GM18951 (cell line): ENCODE measurements around the gene MINDY4.

ENCODE experiments used
- POLR2A ChIP-seq: IDR thresholded peaks from 4 replicates; pipeline ENCODE4 v1.6.1; 2011; ENCODE audit warnings: mild to moderate bottlenecking; ENCODE audit not compliant: insufficient read length, insufficient read depth; ENCODE audit errors: extremely low read depth
- in situ Hi-C: fragments of 300-500 bp; cut with MboI; formaldehyde crosslinking; loops from one replicate; pipeline ENCODE4 v1.12.0; 2022; ENCODE audit warnings: low sequenced_read_pairs, mixed read lengths, inconsistent platforms; ENCODE audit not compliant: unreplicated experiment

Gene MINDY4

DNA sequence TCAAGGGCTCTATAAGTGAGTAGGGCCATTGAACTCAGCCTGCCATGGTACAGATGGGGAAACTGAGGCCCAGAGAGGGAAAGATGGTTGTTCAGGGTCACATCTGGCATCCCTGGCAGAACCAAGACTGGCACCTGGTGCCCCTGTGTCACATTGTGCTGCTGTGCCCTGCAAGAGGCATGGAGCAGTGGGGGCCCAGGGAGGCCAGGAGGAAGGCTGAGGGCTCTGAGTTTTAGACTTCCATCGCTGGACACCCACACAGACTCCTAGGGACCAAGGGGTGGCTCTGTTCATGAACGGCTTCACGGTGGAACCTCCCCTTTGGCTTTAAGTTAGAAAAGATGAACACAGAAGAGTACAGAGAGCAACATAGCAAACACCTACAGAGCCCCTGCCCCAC lies 73.7 kb downstream of the MINDY4 start:
- TF ChIP-seq POLR2A: no peak
- in situ Hi-C loops: no loop called here

DNA sequence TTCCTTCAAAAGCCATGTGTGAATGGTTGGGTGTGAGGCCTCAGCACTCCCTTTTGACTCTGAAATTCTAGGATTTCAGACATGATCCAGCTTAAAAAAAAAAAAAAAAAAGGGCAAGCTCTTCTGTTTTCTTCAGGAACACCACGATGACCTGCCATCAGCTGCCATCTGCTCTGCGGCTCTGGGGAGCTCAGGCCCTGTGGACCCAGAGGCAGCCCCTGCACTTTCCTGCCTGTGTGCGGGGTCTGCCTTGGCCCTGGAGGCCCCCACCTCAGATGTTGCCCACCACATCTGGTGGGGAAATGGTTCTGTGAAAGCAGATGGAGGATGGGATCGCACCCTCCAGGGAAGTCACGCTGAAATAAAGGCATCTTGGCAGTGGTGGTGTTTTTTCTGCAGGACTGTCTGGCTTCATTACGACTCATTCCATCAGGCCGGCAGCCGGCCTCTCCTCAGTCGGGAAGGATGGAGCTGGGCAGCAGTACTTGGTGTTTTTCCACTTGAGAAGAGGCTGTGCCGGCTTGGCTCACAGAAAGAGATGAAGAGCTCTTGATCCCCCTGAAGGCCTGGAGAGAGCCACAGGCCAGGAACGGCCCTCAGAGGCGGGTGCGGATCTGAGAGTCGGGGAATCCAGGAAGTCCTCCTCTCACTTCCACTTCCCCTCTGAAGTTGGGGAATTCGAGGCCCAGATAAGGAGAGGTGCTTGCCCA lies 74.4 kb downstream of the MINDY4 start:
- no peak for TF ChIP-seq POLR2A
- in situ Hi-C loops: no loop called here

DNA sequence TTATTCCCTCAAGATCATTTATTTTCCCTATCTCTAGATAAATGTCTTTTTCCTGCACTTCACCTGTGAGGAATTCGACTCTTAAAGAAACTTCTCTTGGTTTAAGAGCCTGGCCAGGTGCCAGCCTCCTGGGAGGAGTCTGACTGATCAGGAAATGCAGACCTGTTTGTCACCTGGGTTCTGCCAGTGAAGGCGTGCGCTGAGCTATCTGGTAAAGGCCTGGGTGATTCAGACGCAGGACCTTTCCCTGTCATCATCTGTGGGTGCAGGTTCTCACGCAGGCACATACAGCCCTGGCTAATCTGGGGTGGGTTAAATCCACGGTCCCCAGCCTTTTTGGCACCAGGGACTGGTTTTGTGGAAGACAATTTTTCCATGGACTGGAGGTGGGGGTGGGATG lies 75.2 kb downstream of the MINDY4 start:
- TF ChIP-seq POLR2A: no peak
- in situ Hi-C loops: no loop called here

DNA sequence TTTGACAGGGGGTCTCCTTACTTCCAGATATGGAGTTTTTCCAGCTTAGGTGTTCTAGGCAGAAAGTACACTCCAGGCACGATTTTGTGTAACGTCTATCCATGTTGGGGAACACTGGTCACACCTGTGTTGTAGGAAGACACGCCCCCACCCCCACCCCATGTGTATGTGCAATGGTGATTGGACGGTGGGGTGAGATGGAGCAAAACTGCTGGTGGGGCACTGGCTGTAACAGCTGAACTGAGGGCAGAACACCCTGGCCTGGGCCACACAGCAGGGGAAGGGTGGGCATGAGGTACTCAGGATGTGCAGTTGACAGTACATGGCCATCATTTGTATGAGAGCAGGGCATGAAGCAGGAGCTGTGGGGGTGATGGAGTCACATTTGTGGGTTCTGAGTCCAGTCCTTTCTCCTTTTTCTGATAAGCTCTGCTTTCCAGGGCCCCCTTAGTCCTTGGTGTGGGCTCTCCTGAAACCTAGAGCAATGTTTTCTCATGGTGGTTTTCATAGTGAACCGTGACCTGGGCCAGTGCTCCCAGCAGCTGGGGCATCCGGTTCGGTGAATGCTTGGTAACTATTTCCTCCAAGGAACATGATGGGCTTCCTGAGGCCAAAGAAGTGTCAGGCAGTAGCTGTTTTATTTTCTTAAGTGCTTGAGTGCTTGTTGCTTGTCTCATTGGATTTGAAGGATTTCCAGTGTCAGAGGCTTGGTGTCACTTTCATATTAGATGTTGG lies 77.1 kb downstream of the MINDY4 start:
- in situ Hi-C loops: no loop called here
- TF ChIP-seq POLR2A: no peak

DNA sequence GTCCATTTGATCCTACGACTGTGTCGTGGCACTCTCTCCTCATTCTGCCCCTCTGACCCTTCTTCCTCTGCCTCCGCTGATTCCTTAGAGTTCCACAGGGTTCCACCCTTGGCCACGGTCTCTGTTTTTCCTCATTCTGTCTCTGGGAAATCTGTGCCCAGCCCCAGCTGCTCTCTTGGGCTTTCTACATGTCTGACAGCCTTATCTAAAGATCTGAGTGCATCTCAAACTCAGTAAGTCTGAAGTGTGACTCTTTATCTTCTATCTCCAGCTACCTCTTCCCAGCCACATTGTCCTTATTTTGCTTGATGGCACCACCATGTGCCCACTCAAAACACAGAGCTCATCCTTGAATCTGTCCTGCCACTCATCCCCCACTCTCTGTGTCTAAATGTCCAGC lies 78.3 kb downstream of the MINDY4 start:
- TF ChIP-seq POLR2A: no peak
- in situ Hi-C loops: no loop called here

DNA sequence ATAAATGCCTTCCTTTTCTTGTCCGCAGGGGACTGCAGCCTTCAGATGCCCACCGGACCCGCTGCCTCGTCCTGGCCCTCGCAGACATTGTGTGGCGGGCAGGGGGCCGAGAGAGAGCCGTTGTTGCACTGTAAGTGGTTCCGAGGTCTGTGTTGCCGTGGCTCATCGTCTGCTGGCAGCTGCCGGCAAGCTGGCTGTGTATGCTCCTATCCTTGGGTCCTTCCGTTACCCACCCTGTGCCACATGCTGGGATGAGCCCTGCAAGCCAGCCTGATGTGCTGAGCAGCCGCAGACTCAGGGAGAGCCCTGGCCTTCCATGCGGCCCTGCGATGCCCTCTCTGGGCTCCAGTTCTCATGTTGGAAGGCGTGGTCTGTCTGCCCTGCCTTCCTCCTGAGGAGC lies 79.2 kb downstream of the MINDY4 start:
- in situ Hi-C loops: no loop called here
- no peak for TF ChIP-seq POLR2A

DNA sequence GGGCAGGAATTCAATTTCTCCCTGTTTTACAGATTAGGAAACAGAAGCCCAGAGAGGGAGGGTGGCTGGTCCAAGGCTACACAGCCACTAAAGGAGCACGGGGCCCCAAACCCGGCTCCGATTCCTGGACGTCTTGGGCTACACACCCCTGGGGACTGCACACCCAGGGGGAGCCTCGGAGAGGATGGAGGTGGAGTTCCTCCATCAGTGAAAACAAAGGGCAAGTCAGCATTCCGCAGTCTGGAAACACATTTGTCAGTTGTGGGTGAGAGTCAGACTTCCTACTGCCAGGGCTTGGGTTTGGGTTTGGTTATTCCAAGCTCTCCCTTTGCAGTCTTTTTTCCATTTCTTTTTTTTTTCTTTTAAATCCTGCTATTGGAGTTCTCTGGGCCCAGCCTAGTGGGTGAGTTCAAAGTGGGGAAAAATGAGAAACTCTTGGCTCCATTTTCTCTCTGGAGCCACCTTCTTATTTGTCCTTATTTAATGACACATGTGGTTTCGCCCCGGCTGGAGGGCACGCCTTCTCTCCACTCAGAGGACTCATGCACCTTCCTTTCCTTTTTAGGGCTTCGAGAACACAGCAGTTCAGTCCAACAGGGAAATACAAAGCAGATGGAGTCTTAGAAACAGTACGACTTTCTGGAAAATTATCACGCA lies 80.6 kb downstream of the MINDY4 start:
- no peak for TF ChIP-seq POLR2A
- in situ Hi-C loops: no loop called here

DNA sequence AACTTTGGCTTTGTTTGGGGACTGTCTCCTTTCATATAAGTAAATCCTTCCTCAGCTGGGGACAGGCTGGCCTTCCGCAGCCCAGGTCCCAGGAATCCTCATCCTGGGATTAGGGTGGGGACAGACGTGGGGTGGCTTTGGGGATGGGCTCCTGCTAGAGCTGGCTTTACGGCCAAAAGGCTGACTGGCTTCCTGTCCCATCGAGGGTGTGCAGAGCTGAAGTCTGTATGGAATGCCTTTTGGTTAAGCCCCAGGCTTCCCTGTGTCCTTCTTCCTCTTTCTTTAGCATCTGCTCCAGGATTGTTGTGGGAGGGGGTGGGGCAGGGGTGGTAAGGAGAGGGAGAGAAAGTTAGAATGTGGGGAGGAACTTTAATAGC lies 81.1 kb downstream of the MINDY4 start:
- in situ Hi-C loops: no loop called here
- TF ChIP-seq POLR2A: no peak

DNA sequence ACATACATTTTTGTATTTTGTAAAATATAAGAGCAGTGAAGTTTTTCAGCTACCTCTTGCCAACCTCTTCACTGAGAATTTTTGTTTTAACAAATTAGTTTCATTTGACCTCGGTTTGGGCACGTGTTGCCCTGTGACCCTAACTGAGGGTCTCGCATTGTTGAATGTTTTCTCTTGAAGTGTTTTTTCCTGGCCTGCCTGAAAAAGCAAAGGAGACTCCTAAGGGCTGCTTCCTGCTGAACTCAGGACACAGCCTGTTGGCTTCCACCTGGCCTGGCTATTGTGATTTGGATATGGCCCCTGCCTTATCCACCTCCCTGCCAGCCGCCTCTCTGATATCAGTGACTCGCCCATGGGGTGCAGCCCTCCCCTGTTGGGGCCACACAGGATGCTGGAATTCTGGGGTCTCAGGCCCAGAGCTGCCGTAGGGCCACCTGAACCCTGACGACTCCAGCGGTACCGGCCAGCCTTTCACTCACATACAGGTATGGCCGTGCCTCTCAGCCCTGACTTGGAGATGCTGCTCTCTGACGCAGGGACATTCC lies 81.6 kb downstream of the MINDY4 start:
- TF ChIP-seq POLR2A: no peak
- in situ Hi-C loops: no loop called here

DNA sequence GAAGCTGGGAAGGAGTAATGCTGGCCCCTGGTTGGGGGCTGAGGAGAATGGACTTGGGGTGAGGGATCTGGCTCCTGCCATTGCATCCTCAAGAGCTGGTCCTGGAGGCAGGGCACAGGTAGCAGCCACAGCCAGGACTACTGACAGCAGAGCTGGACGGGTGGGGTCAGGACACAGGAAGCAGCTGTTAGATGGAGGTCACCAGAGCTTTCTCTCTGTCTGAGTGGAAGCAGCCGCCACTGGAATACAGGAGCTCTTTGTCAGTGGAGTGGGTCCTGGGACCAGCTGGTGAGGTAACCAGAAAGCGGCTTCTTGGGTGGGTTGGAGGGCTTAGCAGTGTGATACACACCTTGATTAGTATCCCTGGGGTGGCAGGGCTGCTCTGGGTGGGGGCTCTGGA lies 82.4 kb downstream of the MINDY4 start:
- in situ Hi-C loops: no loop called here
- TF ChIP-seq POLR2A: no peak

DNA sequence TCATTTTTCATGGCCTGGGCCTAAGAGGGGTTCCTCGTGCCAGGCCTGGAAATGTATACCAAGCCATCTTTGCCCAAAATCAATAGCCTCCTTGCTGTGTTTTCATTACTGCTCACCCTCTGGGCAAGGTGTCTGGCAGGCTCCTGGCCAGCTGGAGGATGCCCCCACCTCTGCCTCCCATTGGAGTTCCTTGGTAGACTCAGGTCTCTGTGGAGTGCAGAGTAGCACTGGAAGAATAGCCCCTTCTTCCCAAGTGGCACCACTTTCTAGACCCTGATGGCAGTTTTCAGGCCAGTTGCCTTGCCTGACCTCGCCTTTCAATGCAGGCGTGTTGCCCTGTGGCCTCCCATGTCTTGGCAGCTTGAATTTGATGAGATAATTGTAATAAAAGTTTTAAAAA lies 84.7 kb downstream of the MINDY4 start:
- no peak for TF ChIP-seq POLR2A
- in situ Hi-C loops: no loop called here

DNA sequence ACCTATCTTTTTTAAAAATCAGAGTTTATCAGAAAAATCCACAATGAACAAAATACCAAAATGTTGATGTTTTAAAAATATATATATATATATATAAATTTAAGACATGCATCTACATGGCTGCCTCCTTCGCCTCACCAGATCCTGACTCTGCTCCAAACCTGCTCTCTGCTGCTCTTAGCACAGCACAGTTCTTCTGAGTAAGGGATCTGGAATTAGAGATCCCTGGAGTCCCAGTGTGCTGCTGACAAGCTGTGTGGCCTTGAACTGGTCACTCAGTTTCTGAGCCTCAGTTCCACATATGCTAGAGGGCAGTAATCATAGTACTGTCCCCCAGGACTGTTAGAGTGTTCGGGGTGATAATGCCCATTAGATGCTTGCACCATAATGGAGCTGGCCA lies 87.4 kb downstream of the MINDY4 start:
- TF ChIP-seq POLR2A: no peak
- in situ Hi-C loops: no loop called here

DNA sequence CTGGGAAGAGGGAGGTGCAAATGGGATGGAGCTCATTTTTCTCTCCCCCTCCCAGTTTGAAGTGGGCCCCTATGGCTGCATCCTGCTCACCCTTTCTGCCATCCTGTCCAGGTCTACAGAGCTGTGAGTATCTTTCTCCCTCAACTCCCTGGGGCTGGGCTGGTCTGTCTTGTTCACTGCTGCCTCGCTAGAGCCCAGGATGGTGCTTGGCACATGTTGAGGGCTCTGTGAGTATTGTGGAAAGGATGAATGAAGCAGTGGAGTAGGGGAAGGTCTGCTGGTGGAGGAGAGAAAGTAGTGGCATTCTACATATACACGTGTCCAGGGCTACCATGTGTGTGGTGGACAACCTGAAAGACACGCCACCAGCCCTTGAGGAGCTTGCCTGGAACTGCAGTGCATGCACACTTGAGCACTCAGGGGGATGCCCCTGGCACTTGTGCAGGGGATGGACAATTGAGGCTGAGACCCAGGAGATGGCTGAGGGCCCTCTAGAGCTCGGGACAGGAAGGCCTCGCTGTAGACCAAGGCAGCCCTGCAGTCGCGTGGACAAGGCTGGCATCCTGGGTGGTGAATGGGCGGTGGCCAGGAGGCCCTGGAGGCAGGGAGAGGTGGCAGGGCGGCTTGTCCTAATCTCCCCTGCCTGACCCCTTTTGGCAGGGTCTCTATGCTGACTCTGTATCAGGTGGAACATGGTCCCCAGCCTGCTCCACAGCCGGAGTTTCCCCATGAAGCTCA lies 88.2 kb downstream of the MINDY4 start:
- in situ Hi-C loops: no loop called here

More for the DNA sequence above, 88.2 kb downstream of the MINDY4 start:
- no peak for TF ChIP-seq POLR2A
